ENCODE measurements around the gene USP26. TPM values are rescaled to one million over a fixed set of nuclear protein-coding genes. Genes with fewer than 3 reads are reported as not detected.
"Not testable (repeated sequence)": the region's sequence is repeated elsewhere in the genome, so short reads cannot be mapped to it uniquely, and the experiment has no call there.

Gene USP26
- polyA plus RNA-seq, 3 donors = not detected

DNA sequence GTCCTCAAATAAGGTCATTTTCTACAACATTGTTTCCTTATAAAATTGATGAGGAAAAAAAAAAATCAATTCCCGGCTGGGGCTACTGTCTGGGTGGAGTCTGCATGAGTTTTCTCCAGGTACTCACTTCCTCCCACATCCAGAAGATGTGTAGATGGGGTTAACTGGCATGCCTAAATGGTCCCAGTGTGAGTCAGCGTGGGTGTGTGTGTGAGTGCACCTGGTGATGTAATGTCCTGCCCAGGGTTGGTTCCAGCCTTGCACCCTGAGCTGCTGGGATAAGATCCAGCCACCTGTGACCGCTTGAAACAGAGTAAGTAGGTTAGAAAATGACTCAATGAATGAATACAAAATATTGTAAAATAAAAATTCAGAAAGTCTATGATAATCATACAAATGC is 11.1 kb downstream of the USP26 start:
- no peak overlapping the region for H3K4me3 Mint-ChIP-seq
- whole genome bisulfite sequencing (ENCODE audit: insufficient coverage) = no CpG with 5 or more reads among the region's 3 CpGs

DNA sequence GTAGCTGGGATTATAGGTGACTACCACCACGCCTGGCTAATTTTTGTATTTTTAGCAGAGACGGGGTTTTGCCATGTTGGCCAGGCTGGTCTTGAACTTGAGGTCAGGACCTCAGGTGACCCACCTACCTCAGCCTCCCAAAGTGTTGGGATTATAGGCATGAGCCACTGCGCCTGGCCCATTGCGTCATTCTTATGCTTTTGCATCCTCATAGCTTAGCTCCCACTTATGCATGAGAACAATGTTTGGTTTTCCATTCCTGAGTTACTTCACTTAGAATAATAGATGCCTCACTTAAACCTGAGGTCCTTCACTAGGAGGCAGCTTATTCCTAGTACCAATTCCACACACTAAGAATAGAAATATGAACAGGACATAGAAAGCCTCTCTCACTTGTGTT is 11.9 kb downstream of the USP26 start:
- H3K36me3 Mint-ChIP-seq; H3K36me3 ChIP-seq (replicated peaks in 1 of 2; ENCODE audit: control insufficient read depth in 1 of 2, insufficient read depth in 2 of 2, low read length in 2 of 2); H3K27me3 ChIP-seq (ENCODE audit: control insufficient read depth in 2 of 2, insufficient read depth in 2 of 2, low read length in 2 of 2); H3K27ac ChIP-seq (ENCODE audit: low read depth in 1 of 2, low read length in 2 of 2); H3K27me3 Mint-ChIP-seq (ENCODE audit: low read depth in 3 of 3); H2AFZ ChIP-seq (ENCODE audit: insufficient read depth, low read depth, low read length, poor library complexity, severe bottlenecking); H3K4me3 ChIP-seq (replicated peaks in 1 of 3; ENCODE audit: low read depth in 2 of 3, low read length in 3 of 3); DNase-seq; H3K9ac ChIP-seq (ENCODE audit: insufficient read depth, low read length, poor library complexity, severe bottlenecking); H3K79me2 ChIP-seq (ENCODE audit: insufficient read depth, low read length); H3K4me1 Mint-ChIP-seq; intact Hi-C loops (cut with micrococcal nuclease); H3K9me3 ChIP-seq (replicated peaks in 1 of 2; ENCODE audit: control insufficient read depth in 1 of 2, insufficient read depth in 1 of 2, low read length in 2 of 2); H3K9me3 Mint-ChIP-seq; H3K4me1 ChIP-seq (ENCODE audit: control insufficient read depth in 1 of 2, insufficient read depth in 2 of 2, low read length in 2 of 2); H4K20me1 ChIP-seq (ENCODE audit: insufficient read depth, low read length); H3K4me2 ChIP-seq (replicated peaks; ENCODE audit: extremely low read depth, low read length, poor library complexity, severe bottlenecking); H3K4me3 Mint-ChIP-seq: not testable (repeated sequence)
- no CpG with 5 or more reads among the region's 4 CpGs for WGBS (ENCODE audit: insufficient coverage)
- peak overlapping the region in 1 of 7 donors; percentile 70 for H3K27ac Mint-ChIP-seq

More for the DNA sequence above, 11.1 kb downstream of the USP26 start:
- peaks cover 0 to 3% (median 0%) of the 10 kb centered on the region in 7 donors for H3K9me3 Mint-ChIP-seq
- Histone ChIP-seq H3K4me1 (ENCODE audit: control insufficient read depth in 1 of 2, insufficient read depth in 2 of 2, low read length in 2 of 2) (no peaks in the 10 kb centered on the region), H3K9ac (ENCODE audit: insufficient read depth, low read length, poor library complexity, severe bottlenecking) (no peak overlapping the region), H2AFZ (ENCODE audit: insufficient read depth, low read depth, low read length, poor library complexity, severe bottlenecking) (no peak overlapping the region), H4K20me1 (ENCODE audit: insufficient read depth, low read length) (no peaks in the 10 kb centered on the region), H3K27me3 (ENCODE audit: control insufficient read depth in 2 of 2, insufficient read depth in 2 of 2, low read length in 2 of 2) (no peaks in the 10 kb centered on the region), H3K4me2 (replicated peaks; ENCODE audit: extremely low read depth, low read length, poor library complexity, severe bottlenecking) (no peak overlapping the region), H3K4me3 (replicated peaks in 1 of 3; ENCODE audit: low read depth in 2 of 3, low read length in 3 of 3) (no peak overlapping the region), H3K36me3 (replicated peaks in 1 of 2; ENCODE audit: control insufficient read depth in 1 of 2, insufficient read depth in 2 of 2, low read length in 2 of 2) (no peaks in the 10 kb centered on the region), H3K9me3 (replicated peaks in 1 of 2; ENCODE audit: control insufficient read depth in 1 of 2, insufficient read depth in 1 of 2, low read length in 2 of 2) (no peaks in the 10 kb centered on the region), H3K79me2 (ENCODE audit: insufficient read depth, low read length) (no peaks in the 10 kb centered on the region), H3K27ac (ENCODE audit: low read depth in 1 of 2, low read length in 2 of 2) (no peak overlapping the region)
- DNase-seq = no peak
- TF ChIP-seq, protein P1, sequence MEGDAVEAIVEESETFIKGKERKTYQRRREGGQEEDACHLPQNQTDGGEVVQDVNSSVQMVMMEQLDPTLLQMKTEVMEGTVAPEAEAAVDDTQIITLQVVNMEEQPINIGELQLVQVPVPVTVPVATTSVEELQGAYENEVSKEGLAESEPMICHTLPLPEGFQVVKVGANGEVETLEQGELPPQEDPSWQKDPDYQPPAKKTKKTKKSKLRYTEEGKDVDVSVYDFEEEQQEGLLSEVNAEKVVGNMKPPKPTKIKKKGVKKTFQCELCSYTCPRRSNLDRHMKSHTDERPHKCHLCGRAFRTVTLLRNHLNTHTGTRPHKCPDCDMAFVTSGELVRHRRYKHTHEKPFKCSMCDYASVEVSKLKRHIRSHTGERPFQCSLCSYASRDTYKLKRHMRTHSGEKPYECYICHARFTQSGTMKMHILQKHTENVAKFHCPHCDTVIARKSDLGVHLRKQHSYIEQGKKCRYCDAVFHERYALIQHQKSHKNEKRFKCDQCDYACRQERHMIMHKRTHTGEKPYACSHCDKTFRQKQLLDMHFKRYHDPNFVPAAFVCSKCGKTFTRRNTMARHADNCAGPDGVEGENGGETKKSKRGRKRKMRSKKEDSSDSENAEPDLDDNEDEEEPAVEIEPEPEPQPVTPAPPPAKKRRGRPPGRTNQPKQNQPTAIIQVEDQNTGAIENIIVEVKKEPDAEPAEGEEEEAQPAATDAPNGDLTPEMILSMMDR (IDR thresholded peaks at IDR 0.05) = no peak
- no peak overlapping the region for H3K27ac Mint-ChIP-seq
- intact Hi-C loops (cut with micrococcal nuclease) = no loop called here
- H3K27me3 Mint-ChIP-seq (ENCODE audit: low read depth in 3 of 3) = peaks cover 0 to 3% (median 0%) of the 10 kb centered on the region in 3 donors
- no peaks in the 10 kb centered on the region for H3K4me1 Mint-ChIP-seq
- no peaks in the 10 kb centered on the region for H3K36me3 Mint-ChIP-seq
